ENCODE results near the gene HK2.

HK2 gene

DNA sequence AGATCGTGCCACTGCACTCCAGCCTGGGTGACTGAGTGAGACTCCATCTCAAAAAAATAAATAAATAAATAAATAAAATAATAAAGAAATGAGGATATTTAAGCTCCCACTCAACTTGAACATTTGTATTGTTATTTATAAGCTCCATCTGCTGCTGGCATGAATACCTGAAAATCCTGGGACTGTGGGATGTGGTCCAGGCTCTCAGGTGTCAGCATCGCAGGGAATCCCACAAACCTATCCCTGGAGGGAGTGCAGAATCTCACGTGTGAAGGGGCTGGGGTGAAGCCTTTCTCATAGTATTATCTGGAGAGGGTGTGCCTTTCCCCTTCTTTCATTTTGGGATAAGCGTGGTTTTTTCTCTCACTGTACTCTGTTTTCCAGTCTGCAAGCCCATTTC is 77.1 kb downstream of the HK2 start:
- DNase-seq (ENCODE audit: low read depth): no peak
- TF ChIP-seq, protein P1, sequence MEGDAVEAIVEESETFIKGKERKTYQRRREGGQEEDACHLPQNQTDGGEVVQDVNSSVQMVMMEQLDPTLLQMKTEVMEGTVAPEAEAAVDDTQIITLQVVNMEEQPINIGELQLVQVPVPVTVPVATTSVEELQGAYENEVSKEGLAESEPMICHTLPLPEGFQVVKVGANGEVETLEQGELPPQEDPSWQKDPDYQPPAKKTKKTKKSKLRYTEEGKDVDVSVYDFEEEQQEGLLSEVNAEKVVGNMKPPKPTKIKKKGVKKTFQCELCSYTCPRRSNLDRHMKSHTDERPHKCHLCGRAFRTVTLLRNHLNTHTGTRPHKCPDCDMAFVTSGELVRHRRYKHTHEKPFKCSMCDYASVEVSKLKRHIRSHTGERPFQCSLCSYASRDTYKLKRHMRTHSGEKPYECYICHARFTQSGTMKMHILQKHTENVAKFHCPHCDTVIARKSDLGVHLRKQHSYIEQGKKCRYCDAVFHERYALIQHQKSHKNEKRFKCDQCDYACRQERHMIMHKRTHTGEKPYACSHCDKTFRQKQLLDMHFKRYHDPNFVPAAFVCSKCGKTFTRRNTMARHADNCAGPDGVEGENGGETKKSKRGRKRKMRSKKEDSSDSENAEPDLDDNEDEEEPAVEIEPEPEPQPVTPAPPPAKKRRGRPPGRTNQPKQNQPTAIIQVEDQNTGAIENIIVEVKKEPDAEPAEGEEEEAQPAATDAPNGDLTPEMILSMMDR (IDR thresholded peaks at IDR 0.05; ENCODE audit: insufficient read depth, low read depth, low read length, missing control alignments): no peak
- no peak overlapping the region for H3K4me3 ChIP-seq (ENCODE audit: low read depth, low read length)

DNA sequence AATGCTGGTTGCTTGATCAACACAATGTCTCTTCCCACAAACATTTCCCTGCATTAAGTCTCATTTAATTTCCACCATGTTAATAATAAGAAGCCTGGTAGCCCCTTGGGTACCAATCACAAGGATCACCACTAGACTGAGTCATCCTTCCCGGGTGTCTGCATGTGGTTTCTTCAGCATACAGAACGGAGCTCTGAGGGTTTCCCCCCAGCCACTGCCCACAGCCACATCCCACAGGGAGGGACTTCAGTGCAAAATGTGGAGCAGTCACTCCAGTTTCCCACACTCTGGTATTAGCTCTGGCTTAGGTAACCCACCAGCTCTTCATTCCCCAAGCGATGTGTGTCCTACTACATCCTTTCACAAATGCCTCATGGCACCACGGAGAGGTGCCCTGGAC is 81.8 kb downstream of the HK2 start:
- peak; percentile 34 for DNase-seq (ENCODE audit: low read depth)
- TF ChIP-seq, protein P1 (IDR thresholded peaks at IDR 0.05; ENCODE audit: insufficient read depth, low read depth, low read length, missing control alignments): no peak
- no peak overlapping the region for H3K4me3 ChIP-seq (ENCODE audit: low read depth, low read length)

DNA sequence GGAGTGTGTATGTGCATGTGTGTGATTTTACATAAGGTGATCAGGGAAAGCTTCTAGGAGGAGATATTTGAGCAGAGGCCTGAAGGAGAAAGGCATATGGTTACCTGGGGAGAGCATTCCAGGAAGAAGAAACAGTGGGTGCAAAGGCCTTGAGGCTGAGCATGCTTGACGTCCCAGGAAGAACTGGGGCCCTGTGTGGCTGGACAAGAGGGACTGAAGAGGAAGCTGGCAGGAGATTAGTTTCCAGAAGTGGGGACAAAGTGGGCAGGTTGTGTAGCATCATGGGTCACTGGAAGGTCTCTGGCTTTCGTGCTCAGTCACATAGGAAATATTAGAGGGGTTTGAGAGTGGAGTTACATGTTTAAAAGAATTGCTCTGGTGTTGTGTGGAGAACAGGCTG is 82.5 kb downstream of the HK2 start:
- DNase-seq (ENCODE audit: low read depth): no peak

DNA sequence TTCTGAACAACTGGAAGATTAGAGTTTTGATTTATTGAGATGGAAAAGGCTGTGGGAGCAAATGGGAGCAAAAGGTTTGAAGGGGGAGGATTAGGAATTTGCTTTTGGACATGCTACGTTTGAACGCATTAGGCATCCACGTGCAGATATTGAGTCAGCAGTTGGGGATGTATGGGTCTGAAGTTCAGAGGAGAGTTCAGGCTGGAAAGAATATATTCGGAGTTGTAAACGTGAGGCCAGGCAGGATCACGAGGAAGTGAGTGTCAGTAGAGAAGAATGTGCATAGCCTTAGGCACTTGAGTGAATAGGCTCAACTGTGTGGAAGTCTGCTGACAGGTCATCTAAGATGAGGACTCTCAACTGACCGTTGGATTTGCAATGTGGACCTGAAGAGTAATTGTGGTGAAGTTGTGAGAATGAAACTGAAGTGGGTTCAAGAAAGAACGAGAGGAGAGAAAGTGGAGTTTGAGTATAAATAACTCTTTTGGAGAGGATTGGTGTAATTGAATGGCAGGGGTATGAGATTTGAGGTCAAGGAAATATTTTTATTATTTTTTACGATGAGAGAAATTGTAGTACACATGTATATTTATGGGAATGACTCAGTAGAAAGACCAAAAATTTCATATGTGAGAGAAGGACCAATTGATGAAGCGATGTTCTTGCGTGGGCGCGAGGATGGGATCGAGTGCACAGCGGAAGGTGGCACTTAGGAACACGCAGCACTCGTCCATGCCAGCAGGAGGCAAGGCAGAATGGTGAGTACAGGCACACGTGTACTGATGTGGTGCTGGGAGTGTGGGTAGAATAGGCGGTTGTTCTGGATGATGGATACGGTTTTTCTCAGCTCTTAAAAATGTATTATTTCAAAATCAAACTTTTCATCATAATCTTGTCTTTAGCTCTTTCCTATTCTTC is 84.0 kb downstream of the HK2 start:
- TF ChIP-seq, protein P1 (IDR thresholded peaks at IDR 0.05; ENCODE audit: insufficient read depth, low read depth, low read length, missing control alignments): no peak
- no peak overlapping the region for H3K4me3 ChIP-seq (ENCODE audit: low read depth, low read length)
- DNase-seq (ENCODE audit: low read depth): no peak

More for the DNA sequence above, 82.5 kb downstream of the HK2 start:
- H3K4me3 ChIP-seq (ENCODE audit: low read depth, low read length): no peak overlapping the region
- TF ChIP-seq, protein P1 (IDR thresholded peaks at IDR 0.05; ENCODE audit: insufficient read depth, low read depth, low read length, missing control alignments): no peak

DNA sequence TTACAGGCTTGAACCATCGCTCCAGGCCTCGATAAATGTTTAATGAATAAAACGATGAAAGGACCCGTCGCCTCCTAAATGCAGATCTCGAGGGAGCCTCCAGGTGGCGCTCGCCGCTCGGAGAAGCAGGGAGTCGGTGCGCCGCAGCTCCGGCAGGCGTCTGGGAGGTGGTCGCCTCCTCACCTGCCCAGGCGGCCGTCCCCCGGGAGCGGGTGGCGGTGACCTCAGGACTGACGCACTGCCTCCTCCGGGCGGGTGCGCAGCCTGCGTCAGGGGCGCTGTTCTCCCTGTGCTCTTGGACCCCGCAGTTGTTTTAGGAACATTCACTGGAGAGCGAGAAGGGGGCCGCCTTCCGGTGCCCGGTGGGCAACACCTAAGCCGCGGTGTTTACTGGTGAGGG is 85.9 kb downstream of the HK2 start:
- DNase-seq (ENCODE audit: low read depth): peak; percentile 72
- TF ChIP-seq, protein P1 (IDR thresholded peaks at IDR 0.05; ENCODE audit: insufficient read depth, low read depth, low read length, missing control alignments): peak; percentile 80
- peak overlapping the region; percentile 47 for H3K4me3 ChIP-seq (ENCODE audit: low read depth, low read length)

DNA sequence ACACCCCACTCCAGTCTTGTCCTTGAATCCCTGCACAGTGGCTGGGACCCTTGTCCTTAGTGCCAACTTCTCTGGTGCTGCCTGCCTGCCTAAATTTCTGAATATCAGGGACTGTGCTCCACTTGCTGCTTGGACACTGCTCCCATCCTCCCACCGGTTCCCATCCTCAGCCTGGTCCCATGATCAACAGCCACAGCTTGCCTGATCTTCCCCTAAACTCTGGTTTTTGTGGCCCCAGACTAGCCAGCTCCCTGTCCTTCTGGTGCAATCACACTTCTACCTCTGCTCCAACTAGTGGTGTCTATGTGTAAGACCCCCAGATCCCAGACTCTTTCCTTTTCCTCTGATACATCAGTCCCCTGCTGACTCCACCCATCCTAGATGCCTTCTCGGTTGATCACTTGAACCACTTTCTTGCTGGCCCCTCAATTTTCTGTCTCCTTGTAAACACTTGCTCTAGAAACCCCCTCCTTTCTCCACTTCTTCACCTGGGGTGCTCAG is 87.4 kb downstream of the HK2 start:
- TF ChIP-seq, protein P1 (IDR thresholded peaks at IDR 0.05; ENCODE audit: insufficient read depth, low read depth, low read length, missing control alignments): no peak
- DNase-seq (ENCODE audit: low read depth): no peak

More for the DNA sequence above, 87.4 kb downstream of the HK2 start:
- no peak overlapping the region for H3K4me3 ChIP-seq (ENCODE audit: low read depth, low read length)
